GM19328 (cell line): ENCODE measurements around the gene SLC16A7.
"Not testable (repeated sequence)": the region's sequence is repeated elsewhere in the genome, so short reads cannot be mapped to it uniquely, and the experiment has no call there.

Source experiments
- ATAC-seq: cut with Tn5 transposase; IDR thresholded peaks from one replicate; pipeline ENCODE4 v1.9.1; 2021; ENCODE audit warnings: mild to moderate bottlenecking, moderate library complexity; ENCODE audit not compliant: unreplicated experiment

The SLC16A7 gene, protein sequence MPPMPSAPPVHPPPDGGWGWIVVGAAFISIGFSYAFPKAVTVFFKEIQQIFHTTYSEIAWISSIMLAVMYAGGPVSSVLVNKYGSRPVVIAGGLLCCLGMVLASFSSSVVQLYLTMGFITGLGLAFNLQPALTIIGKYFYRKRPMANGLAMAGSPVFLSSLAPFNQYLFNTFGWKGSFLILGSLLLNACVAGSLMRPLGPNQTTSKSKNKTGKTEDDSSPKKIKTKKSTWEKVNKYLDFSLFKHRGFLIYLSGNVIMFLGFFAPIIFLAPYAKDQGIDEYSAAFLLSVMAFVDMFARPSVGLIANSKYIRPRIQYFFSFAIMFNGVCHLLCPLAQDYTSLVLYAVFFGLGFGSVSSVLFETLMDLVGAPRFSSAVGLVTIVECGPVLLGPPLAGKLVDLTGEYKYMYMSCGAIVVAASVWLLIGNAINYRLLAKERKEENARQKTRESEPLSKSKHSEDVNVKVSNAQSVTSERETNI

GRCh38 chr12:59595883-59596540 is at the start of gene SLC16A7:
Gene SLC16A7, plus strand, starts transcription at chr12:59596029. Its CDS starts 108,773 bp downstream, at chr12:59704802.
- peak; percentile 56 for ATAC-seq

DNA sequence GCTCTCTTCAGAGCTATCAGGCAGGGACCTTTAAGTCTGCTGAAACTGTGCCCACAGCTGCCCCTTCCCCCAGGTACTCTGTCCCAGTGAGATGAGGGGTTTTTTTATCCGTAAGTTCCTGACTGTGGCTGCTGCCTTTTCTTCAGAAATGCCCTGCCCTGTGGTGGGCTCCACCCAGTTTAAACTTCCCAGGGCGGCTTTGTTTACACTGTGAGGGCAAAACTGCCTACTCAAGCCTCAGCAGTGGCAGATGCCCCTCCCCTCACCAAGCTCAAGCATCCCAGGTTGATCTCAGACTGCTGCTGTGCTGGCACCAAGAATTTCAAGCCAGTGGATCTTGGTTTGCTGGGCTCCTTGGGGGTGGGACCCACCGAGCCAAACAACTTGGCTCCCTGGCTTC is 46.9 kb upstream of the SLC16A7 start:
- ATAC-seq = no peak

GRCh38 chr12:59559696-59560095 is 36.1 kb upstream of the SLC16A7 start:
- no peak for ATAC-seq

DNA sequence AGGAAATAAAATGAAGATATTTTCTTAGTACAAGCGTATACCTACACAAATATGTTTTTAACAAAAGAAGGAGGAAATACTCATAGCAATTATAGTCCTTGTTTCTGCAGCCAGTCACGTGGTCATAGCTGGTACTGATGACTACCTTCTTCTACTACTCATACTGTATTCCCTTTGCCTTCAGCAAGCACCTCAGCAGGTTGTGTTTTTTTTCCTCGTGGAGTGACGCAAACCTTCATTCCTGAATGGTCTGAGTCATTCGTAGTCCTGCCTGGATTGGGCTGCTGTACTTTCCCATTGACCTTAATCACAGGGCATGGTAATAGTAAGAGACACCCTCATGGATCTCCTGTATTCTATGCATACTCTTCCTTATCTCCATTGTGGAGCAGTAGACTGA is 25.7 kb upstream of the SLC16A7 start:
- ATAC-seq = no peak

DNA sequence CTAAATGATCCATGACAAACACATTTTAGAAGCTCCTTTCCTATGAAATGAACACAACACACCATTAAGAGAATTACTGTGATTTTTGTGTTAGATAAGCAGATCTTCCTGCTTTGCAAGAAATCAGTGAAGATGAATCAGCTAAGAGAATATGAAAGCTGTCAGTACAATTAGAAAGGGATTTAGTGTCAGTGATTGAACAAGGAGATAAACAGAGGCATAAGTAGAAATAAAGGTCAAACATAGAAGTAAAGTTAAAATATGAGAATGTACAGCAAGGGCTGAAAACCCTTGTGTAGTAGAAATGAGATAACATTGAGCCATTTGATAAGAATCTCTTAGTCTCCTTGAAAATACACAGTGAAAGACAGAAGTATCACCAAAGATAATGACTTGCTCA is 21.4 kb upstream of the SLC16A7 start:
- ATAC-seq = no peak

DNA sequence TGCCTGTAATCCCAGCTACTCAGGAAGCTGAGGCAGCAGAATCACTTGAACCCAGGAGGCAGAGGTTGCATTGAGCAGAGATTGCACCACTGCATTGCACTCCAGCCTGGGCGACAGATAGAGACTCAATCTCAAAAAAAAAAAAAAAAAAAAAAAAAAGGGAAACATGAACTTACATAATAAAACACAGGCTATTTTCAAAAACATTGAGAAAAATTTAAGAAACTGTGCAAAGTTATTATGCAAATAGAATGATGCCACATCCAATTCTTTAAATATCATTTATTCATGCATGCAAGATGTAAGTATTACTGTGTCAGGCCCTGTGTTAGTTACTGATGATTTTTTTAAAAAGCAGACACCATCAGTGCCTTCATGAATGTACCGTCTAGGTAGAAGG is 20.0 kb upstream of the SLC16A7 start:
- ATAC-seq = no peak

DNA sequence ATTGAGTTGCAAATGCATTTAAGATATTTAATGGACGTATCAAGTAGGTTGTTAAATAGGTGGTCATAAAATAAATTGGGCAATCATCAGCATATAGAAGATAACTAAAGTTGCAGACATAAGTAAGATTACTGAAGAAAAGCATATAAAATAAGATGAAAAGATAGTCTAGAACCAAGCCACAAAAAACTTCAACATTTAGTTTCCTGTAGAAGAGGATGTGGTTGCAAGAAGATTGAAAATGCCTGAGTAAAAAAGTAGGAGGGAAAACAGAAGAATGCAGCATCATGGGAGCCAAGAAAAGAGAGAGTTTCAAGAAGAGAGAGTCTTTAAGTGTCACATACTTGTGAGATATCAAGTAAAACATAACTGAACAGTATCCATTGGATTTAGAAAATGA is 17.6 kb upstream of the SLC16A7 start:
- ATAC-seq = no peak

DNA sequence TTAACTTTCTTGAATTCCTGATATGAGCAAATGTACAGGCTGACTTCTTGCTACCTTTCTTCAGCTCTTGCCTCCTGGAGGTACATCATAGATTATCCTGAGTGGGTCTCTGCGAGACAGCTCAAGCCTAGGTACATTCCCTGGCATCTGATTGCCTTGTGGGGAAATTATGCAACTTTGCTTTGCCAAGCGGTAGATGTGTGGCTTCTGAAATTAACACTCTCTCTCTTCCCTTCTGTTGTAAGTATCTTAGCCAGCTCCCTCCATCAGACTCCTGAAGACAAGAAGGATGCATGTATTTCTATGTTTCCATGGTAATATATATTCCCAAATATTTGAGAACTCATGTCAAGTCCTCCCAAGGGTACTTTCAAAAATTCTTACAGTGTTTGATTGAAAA is 16.2 kb upstream of the SLC16A7 start:
- no peak for ATAC-seq

- no peak for ATAC-seq
These were observed 15.8 kb upstream of the SLC16A7 start for GRCh38 chr12:59580050-59580449.

GRCh38 chr12:59583003-59583712 is 12.7 kb upstream of the SLC16A7 start:
- no peak for ATAC-seq

DNA sequence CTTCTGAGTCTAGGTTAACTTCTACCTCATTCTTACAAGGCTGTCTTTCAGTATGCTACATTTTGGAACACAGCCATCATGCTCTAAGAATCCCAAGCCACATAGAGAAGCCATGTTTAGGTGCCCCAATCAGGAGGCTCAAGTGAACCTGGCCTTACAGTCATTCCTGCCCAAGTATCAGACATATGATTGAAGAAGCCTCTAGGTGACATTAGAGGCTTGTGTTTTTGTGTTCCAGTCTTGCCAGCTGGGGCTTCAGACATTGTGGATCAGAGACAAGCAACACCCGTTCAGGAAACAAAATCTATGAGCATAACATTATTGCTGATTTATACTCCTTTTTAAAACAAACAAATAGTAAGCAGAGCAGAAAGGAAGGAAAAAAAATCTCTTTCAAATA is 8.1 kb upstream of the SLC16A7 start:
- ATAC-seq = no peak

DNA sequence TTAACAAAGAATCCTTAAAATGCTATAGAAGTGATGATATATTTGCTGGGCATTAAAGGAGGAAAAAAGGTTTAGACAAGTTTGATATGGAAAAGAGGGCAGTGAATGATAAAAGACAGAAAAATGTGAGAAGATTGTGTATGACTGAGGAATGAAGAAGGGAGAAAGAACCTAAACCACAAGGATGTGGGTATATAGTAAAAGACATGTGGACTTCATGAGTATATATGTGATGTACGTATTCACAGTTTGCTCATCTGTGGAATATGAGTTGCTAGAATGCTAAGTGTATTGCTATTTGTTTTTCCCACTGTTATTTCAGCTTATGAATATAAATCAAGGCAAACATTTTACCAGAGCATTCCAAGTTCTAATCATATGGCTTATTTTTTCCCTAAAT is 2.1 kb upstream of the SLC16A7 start:
- ATAC-seq = no peak

GRCh38 chr12:59594943-59595500 is 807 bp upstream of the SLC16A7 start:
- no peak for ATAC-seq

DNA sequence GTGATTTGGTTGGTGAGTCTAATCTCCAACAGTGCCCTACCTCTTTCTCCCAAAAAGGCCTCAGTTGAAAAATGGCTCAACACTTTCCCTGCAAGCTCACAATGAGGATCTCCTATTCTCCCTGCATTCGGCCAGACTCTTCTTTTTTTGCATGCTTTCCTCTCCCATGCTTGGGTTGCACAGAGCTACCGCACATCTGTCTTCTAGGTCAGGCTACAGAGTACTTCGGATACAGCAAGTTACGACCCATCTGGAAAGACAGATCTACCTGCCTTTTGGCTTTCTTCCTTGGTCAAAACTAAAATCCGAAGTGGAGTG is 305 bp upstream of the SLC16A7 start:
- peak; percentile 2 for ATAC-seq

GRCh38 chr12:59597385-59597781 is 1.6 kb downstream of the SLC16A7 start:
- peak; percentile 29 for ATAC-seq

GRCh38 chr12:59600171-59600570 is 4.3 kb downstream of the SLC16A7 start:
- no peak for ATAC-seq

DNA sequence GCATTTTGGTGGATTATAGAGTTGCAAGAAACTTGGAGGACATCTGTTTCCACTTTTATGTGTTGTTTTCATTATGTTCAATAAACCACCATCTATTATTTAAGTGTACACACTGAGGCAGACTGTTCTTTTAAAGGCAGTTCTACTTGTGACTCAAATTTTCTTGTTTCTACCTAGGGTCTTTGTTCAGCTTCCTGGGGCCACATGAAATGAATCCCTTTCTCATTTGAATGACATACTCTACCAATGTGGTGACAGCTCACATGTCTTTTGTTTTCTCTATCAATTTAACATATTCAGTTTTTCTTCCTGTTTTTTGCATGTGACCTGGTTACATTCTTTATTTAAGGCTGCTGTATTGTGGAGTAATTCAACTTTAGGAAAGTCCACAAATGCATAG is 7.9 kb downstream of the SLC16A7 start:
- no peak for ATAC-seq

DNA sequence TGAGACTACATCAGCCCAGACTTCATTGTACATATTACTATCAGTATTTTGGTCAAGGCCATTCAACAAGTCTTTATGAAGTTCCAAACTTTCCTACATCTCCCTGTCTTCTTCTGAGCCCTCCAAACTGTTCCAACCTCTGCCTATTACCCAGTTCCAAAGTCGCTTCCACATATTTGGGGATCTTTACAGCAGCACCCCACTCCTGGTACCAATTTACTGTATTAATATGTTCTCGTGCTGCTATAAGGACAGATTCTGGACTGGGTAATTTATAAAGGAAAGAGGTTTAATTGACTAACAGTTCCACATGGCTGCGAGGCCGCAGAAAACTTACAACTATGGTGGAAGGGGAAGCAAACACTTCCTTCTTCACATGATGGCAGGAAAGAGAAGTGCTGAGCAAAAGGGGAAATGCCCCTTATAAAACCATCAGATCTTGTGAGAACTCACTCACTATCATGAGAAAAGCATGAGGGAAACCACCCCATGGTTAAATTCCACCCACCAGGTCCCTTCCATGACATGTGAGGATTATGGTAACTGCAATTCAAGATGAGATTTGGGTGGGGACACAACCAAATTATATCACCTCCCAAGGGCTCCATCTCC is 17.1 kb downstream of the SLC16A7 start:
- not testable (repeated sequence) for ATAC-seq

- ATAC-seq = no peak
These were observed 19.8 kb downstream of the SLC16A7 start for GRCh38 chr12:59615392-59616165.
